CD4-positive, alpha-beta T cell treated with Interleukin-17A for 1 hour (primary cell): ENCODE results near the gene ISYNA1.

Experiments used
- DNase-seq: peaks from one replicate; pipeline ENCODE4 v3.0.0-alpha.2; 2020

The ISYNA1 gene

GRCh38 chr19:18390065-18390907 lies 47.6 kb downstream of the ISYNA1 start:
- DNase-seq, result no peak

GRCh38 chr19:18389726-18390064 lies 48.2 kb downstream of the ISYNA1 start:
- no peak for DNase-seq

- no peak for DNase-seq
Measured at GRCh38 chr19:18388960-18389725, 48.8 kb downstream of the ISYNA1 start.

GRCh38 chr19:18388100-18388959 lies 49.6 kb downstream of the ISYNA1 start:
- DNase-seq, result peak; percentile 85

- DNase-seq, result no peak
Measured at GRCh38 chr19:18386543-18387271, 51.2 kb downstream of the ISYNA1 start.

- DNase-seq, result no peak
Measured at GRCh38 chr19:18385675-18386542, 52.0 kb downstream of the ISYNA1 start, which contains the start of gene GDF15. Gene GDF15, plus strand, starts transcription at chr19:18386158. Its CDS starts 32 bp downstream, at chr19:18386190.

GRCh38 chr19:18385359-18385674 lies 52.6 kb downstream of the ISYNA1 start:
- no peak for DNase-seq

GRCh38 chr19:18384775-18385174 lies 53.2 kb downstream of the ISYNA1 start:
- no peak for DNase-seq
